HL-60 (cell line): ENCODE results near the gene CEP128.

ENCODE experiments used
- GABPA ChIP-seq: IDR thresholded peaks from 2 replicates; pipeline ENCODE4 v1.6.1; 2012; ENCODE audit warnings: low read depth
- POLR2AphosphoS5 ChIP-seq: IDR thresholded peaks from 2 replicates; pipeline ENCODE4 v1.6.1; 2012; ENCODE audit warnings: low read depth
- TF ChIP-seq, protein P1 (sequence below): IDR thresholded peaks from one replicate; pipeline ENCODE4 v1.5.1; 2011; ENCODE audit warnings: low read length, control low read depth, inconsistent platforms; ENCODE audit not compliant: insufficient read depth
- TF ChIP-seq, protein P2 (sequence below): IDR thresholded peaks from 2 replicates; pipeline ENCODE4 v1.6.1; 2012; ENCODE audit warnings: low read depth; ENCODE audit not compliant: insufficient replicate concordance

- TF ChIP-seq POLR2AphosphoS5: no peak
- TF ChIP-seq, protein P1, sequence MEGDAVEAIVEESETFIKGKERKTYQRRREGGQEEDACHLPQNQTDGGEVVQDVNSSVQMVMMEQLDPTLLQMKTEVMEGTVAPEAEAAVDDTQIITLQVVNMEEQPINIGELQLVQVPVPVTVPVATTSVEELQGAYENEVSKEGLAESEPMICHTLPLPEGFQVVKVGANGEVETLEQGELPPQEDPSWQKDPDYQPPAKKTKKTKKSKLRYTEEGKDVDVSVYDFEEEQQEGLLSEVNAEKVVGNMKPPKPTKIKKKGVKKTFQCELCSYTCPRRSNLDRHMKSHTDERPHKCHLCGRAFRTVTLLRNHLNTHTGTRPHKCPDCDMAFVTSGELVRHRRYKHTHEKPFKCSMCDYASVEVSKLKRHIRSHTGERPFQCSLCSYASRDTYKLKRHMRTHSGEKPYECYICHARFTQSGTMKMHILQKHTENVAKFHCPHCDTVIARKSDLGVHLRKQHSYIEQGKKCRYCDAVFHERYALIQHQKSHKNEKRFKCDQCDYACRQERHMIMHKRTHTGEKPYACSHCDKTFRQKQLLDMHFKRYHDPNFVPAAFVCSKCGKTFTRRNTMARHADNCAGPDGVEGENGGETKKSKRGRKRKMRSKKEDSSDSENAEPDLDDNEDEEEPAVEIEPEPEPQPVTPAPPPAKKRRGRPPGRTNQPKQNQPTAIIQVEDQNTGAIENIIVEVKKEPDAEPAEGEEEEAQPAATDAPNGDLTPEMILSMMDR: no peak
- TF ChIP-seq, protein P2, sequence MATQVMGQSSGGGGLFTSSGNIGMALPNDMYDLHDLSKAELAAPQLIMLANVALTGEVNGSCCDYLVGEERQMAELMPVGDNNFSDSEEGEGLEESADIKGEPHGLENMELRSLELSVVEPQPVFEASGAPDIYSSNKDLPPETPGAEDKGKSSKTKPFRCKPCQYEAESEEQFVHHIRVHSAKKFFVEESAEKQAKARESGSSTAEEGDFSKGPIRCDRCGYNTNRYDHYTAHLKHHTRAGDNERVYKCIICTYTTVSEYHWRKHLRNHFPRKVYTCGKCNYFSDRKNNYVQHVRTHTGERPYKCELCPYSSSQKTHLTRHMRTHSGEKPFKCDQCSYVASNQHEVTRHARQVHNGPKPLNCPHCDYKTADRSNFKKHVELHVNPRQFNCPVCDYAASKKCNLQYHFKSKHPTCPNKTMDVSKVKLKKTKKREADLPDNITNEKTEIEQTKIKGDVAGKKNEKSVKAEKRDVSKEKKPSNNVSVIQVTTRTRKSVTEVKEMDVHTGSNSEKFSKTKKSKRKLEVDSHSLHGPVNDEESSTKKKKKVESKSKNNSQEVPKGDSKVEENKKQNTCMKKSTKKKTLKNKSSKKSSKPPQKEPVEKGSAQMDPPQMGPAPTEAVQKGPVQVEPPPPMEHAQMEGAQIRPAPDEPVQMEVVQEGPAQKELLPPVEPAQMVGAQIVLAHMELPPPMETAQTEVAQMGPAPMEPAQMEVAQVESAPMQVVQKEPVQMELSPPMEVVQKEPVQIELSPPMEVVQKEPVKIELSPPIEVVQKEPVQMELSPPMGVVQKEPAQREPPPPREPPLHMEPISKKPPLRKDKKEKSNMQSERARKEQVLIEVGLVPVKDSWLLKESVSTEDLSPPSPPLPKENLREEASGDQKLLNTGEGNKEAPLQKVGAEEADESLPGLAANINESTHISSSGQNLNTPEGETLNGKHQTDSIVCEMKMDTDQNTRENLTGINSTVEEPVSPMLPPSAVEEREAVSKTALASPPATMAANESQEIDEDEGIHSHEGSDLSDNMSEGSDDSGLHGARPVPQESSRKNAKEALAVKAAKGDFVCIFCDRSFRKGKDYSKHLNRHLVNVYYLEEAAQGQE: no peak
- no peak for TF ChIP-seq GABPA
These were observed 47.3 kb upstream of the CEP128 start for GRCh38 chr14:80988735-80989429.
